ENCODE measurements around the gene PCDHGC4.

Gene PCDHGC4

GRCh38 chr5:141490271-141490670, 5.4 kb downstream of the PCDHGC4 start:
- TF ChIP-seq ARNTL (CRISPR knock-in tag; IDR thresholded peaks at IDR 0.05; ENCODE audit: borderline replicate concordance, low read depth) = no peak
- no peak for TF ChIP-seq SNAI2 (CRISPR knock-in tag; IDR thresholded peaks at IDR 0.05)
- TF ChIP-seq POU6F1 (CRISPR knock-in tag; IDR thresholded peaks at IDR 0.05; ENCODE audit: borderline replicate concordance, low read depth) = no peak
- TF ChIP-seq, protein P1, sequence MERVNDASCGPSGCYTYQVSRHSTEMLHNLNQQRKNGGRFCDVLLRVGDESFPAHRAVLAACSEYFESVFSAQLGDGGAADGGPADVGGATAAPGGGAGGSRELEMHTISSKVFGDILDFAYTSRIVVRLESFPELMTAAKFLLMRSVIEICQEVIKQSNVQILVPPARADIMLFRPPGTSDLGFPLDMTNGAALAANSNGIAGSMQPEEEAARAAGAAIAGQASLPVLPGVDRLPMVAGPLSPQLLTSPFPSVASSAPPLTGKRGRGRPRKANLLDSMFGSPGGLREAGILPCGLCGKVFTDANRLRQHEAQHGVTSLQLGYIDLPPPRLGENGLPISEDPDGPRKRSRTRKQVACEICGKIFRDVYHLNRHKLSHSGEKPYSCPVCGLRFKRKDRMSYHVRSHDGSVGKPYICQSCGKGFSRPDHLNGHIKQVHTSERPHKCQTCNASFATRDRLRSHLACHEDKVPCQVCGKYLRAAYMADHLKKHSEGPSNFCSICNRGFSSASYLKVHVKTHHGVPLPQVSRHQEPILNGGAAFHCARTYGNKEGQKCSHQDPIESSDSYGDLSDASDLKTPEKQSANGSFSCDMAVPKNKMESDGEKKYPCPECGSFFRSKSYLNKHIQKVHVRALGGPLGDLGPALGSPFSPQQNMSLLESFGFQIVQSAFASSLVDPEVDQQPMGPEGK (CRISPR knock-in tag; IDR thresholded peaks at IDR 0.05; ENCODE audit: borderline replicate concordance) = no peak
- no peak for TF ChIP-seq ESRRG (CRISPR knock-in tag; IDR thresholded peaks at IDR 0.05)
- no peak for TF ChIP-seq ZFP30 (CRISPR knock-in tag; IDR thresholded peaks at IDR 0.05)
- TF ChIP-seq ZNF70 (CRISPR knock-in tag; IDR thresholded peaks at IDR 0.05) = no peak
- no peak for TF ChIP-seq CSDC2 (CRISPR knock-in tag; IDR thresholded peaks at IDR 0.05)
- no peak for TF ChIP-seq CSRNP3 (CRISPR knock-in tag; IDR thresholded peaks at IDR 0.05)
- no peak for TF ChIP-seq OSR1 (CRISPR knock-in tag; IDR thresholded peaks at IDR 0.05)
- TF ChIP-seq ZNF565 (CRISPR knock-in tag; conservative IDR thresholded peaks at IDR 0.05; ENCODE audit: low read depth) = no peak
- no peak for TF ChIP-seq ZC3H10 (CRISPR knock-in tag; IDR thresholded peaks at IDR 0.05)
- TF ChIP-seq BACH2 (CRISPR knock-in tag; IDR thresholded peaks at IDR 0.05; ENCODE audit: borderline replicate concordance) = no peak
- no peak for TF ChIP-seq PPARA (CRISPR knock-in tag; IDR thresholded peaks at IDR 0.05; ENCODE audit: borderline replicate concordance)
- no peak for TF ChIP-seq TCF4 (CRISPR knock-in tag; IDR thresholded peaks at IDR 0.05; ENCODE audit: borderline replicate concordance)
- no peak for TF ChIP-seq GLIS3 (CRISPR knock-in tag; IDR thresholded peaks at IDR 0.05)
- TF ChIP-seq CREB5 (CRISPR knock-in tag; IDR thresholded peaks at IDR 0.05; ENCODE audit: low read depth) = no peak
- no peak for TF ChIP-seq TOX (CRISPR knock-in tag; IDR thresholded peaks at IDR 0.05; ENCODE audit: borderline replicate concordance)
- no peak for TF ChIP-seq ISL1 (CRISPR knock-in tag; IDR thresholded peaks at IDR 0.05)
- no peak for TF ChIP-seq ZFP3 (CRISPR knock-in tag; IDR thresholded peaks at IDR 0.05)
- ATAC-seq = no peak

DNA sequence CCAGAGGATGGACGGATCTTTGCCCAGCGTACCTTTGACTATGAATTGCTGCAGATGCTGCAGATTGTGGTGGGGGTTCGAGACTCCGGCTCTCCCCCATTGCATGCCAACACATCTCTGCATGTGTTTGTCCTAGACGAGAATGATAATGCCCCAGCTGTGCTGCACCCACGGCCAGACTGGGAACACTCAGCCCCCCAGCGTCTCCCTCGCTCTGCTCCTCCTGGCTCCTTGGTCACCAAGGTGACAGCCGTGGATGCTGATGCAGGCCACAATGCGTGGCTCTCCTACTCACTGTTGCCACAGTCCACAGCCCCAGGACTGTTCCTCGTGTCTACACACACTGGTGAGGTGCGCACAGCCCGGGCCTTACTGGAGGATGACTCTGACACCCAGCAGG, 5.9 kb downstream of the PCDHGC4 start:
- no peak for ATAC-seq
- no peak for TF ChIP-seq POU6F1 (CRISPR knock-in tag; IDR thresholded peaks at IDR 0.05; ENCODE audit: borderline replicate concordance, low read depth)
- TF ChIP-seq ISL1 (CRISPR knock-in tag; IDR thresholded peaks at IDR 0.05) = no peak
- TF ChIP-seq SNAI2 (CRISPR knock-in tag; IDR thresholded peaks at IDR 0.05) = no peak
- no peak for TF ChIP-seq TCF4 (CRISPR knock-in tag; IDR thresholded peaks at IDR 0.05; ENCODE audit: borderline replicate concordance)
- no peak for TF ChIP-seq ARNTL (CRISPR knock-in tag; IDR thresholded peaks at IDR 0.05; ENCODE audit: borderline replicate concordance, low read depth)
- TF ChIP-seq ZFP3 (CRISPR knock-in tag; IDR thresholded peaks at IDR 0.05) = no peak
- TF ChIP-seq, protein P1 (CRISPR knock-in tag; IDR thresholded peaks at IDR 0.05; ENCODE audit: borderline replicate concordance) = no peak
- no peak for TF ChIP-seq ZNF70 (CRISPR knock-in tag; IDR thresholded peaks at IDR 0.05)
- TF ChIP-seq GLIS3 (CRISPR knock-in tag; IDR thresholded peaks at IDR 0.05) = no peak
- no peak for TF ChIP-seq CREB5 (CRISPR knock-in tag; IDR thresholded peaks at IDR 0.05; ENCODE audit: low read depth)
- no peak for TF ChIP-seq TOX (CRISPR knock-in tag; IDR thresholded peaks at IDR 0.05; ENCODE audit: borderline replicate concordance)
- TF ChIP-seq ZNF565 (CRISPR knock-in tag; conservative IDR thresholded peaks at IDR 0.05; ENCODE audit: low read depth) = no peak
- no peak for TF ChIP-seq RARB (CRISPR knock-in tag; IDR thresholded peaks at IDR 0.05)
- no peak for TF ChIP-seq CSRNP3 (CRISPR knock-in tag; IDR thresholded peaks at IDR 0.05)
- no peak for TF ChIP-seq ZNF8 (CRISPR knock-in tag; IDR thresholded peaks at IDR 0.05)

Measured in SK-N-SH treated with all-trans-retinoic acid at 6 μM for 48 hours (cell line).